GM12892 (cell line): Measurements from ENCODE around the gene TRAF3.
A peak's percentile ranks its signal among the peaks of the same experiment; 100 is the strongest.

Source experiments
- DNase-seq: peaks from one replicate; pipeline ENCODE4 v3.0.0; 2011; ENCODE audit not compliant: insufficient read length
- FAIRE-seq: peaks from 2 replicates; lab custom pipeline; 2011; peaks lifted over from hg19 to GRCh38; lab: Jason Lieb, UNC
- POLR2A ChIP-seq: IDR thresholded peaks from 2 replicates; pipeline ENCODE4 v1.6.1; 2011; ENCODE audit warnings: low read depth, low read length, control low read depth
- POLR2AphosphoS5 ChIP-seq: IDR thresholded peaks from 2 replicates; pipeline ENCODE4 v1.6.1; 2011; ENCODE audit warnings: low read depth, low read length, control low read depth
- TAF1 ChIP-seq: IDR thresholded peaks from 2 replicates; pipeline ENCODE4 v1.6.1; 2011; ENCODE audit warnings: low read depth, mild to moderate bottlenecking, control low read depth, low read length, borderline replicate concordance

TRAF3 gene

GRCh38 chr14:102911991-102912761 lies 134.9 kb downstream of the TRAF3 start:
- FAIRE-seq (no peak), DNase-seq (no peak)
- TF ChIP-seq POLR2A (peak; percentile 56; the same call in 1 of the 2 replicates), POLR2AphosphoS5 (0 out of 2 replicates have a peak, but pooled peaks have one; percentile 36), TAF1 (no peak)

- DNase-seq (no peak), FAIRE-seq (no peak)
- peak; percentile 91 for TF ChIP-seq POLR2AphosphoS5
- TF ChIP-seq TAF1 = no peak
- peak; percentile 43 for TF ChIP-seq POLR2A
These were observed 136.3 kb downstream of the TRAF3 start for GRCh38 chr14:102913341-102914211.

- no peak; the same call in none of the 2 replicates for TF ChIP-seq POLR2AphosphoS5
- peak; percentile 51; the same call in 1 of the 2 replicates for TF ChIP-seq POLR2A
- FAIRE-seq = no peak
- DNase-seq = no peak
These were observed 137.4 kb downstream of the TRAF3 start for GRCh38 chr14:102914474-102915291.

- DNase-seq (no peak), FAIRE-seq (no peak)
- TF ChIP-seq TAF1 (no peak), POLR2A (peak; percentile 42; the same call in 1 of the 2 replicates), POLR2AphosphoS5 (no peak; the same call in none of the 2 replicates)
These were observed 138.3 kb downstream of the TRAF3 start for GRCh38 chr14:102915292-102916110.

GRCh38 chr14:102916347-102917055 lies 139.3 kb downstream of the TRAF3 start:
- TF ChIP-seq TAF1 (no peak), POLR2A (peak; percentile 38; the same call in 1 of the 2 replicates), POLR2AphosphoS5 (0 out of 2 replicates have a peak, but pooled peaks have one; percentile 52)
- FAIRE-seq = no peak
- DNase-seq = no peak

- peak; percentile 33 for FAIRE-seq
- no peak for DNase-seq
- no peak; the same call in 1 of the 2 replicates for TF ChIP-seq POLR2AphosphoS5
- TF ChIP-seq TAF1 = no peak
- TF ChIP-seq POLR2A = no peak
These were observed 139.8 kb downstream of the TRAF3 start for GRCh38 chr14:102917056-102917385.

- DNase-seq = peak; percentile 82
- FAIRE-seq = peak; percentile 86
- TF ChIP-seq TAF1 (no peak), POLR2A (no peak), POLR2AphosphoS5 (no peak; the same call in 1 of the 2 replicates)
These were observed 140.4 kb downstream of the TRAF3 start for GRCh38 chr14:102917469-102918211.

GRCh38 chr14:102918438-102918837 lies 141.2 kb downstream of the TRAF3 start:
- TF ChIP-seq POLR2A (no peak; the same call in 1 of the 2 replicates), POLR2AphosphoS5 (no peak), TAF1 (no peak)
- DNase-seq (no peak), FAIRE-seq (no peak)
